ENCODE results near the gene ABRAXAS1.
"Not testable (repeated sequence)": the region's sequence is repeated elsewhere in the genome, so short reads cannot be mapped to it uniquely, and the experiment has no call there.

The ABRAXAS1 gene

GRCh38 chr4:83484500-83485461 lies at the start of gene ABRAXAS1:
Gene ABRAXAS1, minus strand, starts transcription at chr4:83485100. Its CDS starts 28 bp downstream, at chr4:83485072.
- DNase-seq, result peak; percentile 42

GRCh38 chr4:83527671-83528070 lies 42.8 kb upstream of the ABRAXAS1 start:
- no peak for DNase-seq

GRCh38 chr4:83522239-83522638 lies 37.3 kb upstream of the ABRAXAS1 start:
- no peak for DNase-seq

GRCh38 chr4:83516042-83516772 lies 31.3 kb upstream of the ABRAXAS1 start:
- no peak for DNase-seq

GRCh38 chr4:83510442-83510841 lies 25.5 kb upstream of the ABRAXAS1 start:
- DNase-seq, result no peak

GRCh38 chr4:83509156-83509585 lies 24.3 kb upstream of the ABRAXAS1 start:
- not testable (repeated sequence) for DNase-seq

GRCh38 chr4:83504996-83505395 lies 20.1 kb upstream of the ABRAXAS1 start:
- DNase-seq, result no peak

- DNase-seq, result no peak
Measured at GRCh38 chr4:83504503-83504902, 19.6 kb upstream of the ABRAXAS1 start.

GRCh38 chr4:83503974-83504373 lies 19.1 kb upstream of the ABRAXAS1 start:
- no peak for DNase-seq

- DNase-seq, result not testable (repeated sequence)
Measured at GRCh38 chr4:83501671-83502070, 16.8 kb upstream of the ABRAXAS1 start.

GRCh38 chr4:83498187-83498586 lies 13.3 kb upstream of the ABRAXAS1 start:
- DNase-seq, result no peak

GRCh38 chr4:83496085-83496917 lies 11.4 kb upstream of the ABRAXAS1 start:
- not testable (repeated sequence) for DNase-seq

GRCh38 chr4:83490876-83491450 lies 6.1 kb upstream of the ABRAXAS1 start:
- no peak for DNase-seq

- no peak for DNase-seq
Measured at GRCh38 chr4:83489711-83490326, 4.9 kb upstream of the ABRAXAS1 start.

GRCh38 chr4:83486457-83487129 lies 1.7 kb upstream of the ABRAXAS1 start:
- DNase-seq, result no peak

GRCh38 chr4:83473966-83474365 lies 10.9 kb downstream of the ABRAXAS1 start:
- DNase-seq, result no peak

- no peak for DNase-seq
Measured at GRCh38 chr4:83473423-83473822, 11.5 kb downstream of the ABRAXAS1 start.

- no peak for DNase-seq
Measured at GRCh38 chr4:83456184-83456501, 28.8 kb downstream of the ABRAXAS1 start.

- peak; percentile 56 for DNase-seq
Measured at GRCh38 chr4:83455281-83456183, 29.4 kb downstream of the ABRAXAS1 start, which contains the start of the genes HELQ and MRPS18C. Gene HELQ, minus strand, starts transcription at chr4:83455823. Its CDS starts 130 bp downstream, at chr4:83455693. Gene MRPS18C, plus strand, starts transcription at chr4:83456058. Its CDS starts 20 bp downstream, at chr4:83456078.

GRCh38 chr4:83454686-83455085 lies 30.2 kb downstream of the ABRAXAS1 start:
- DNase-seq, result no peak

Data from NCI-H524 treated with DMSO at 0.1 percent for 48 hours (cell line).